ENCODE results near the gene ELFN1.

The ELFN1 gene

GRCh38 chr7:1779445-1779844, 109.4 kb downstream of the ELFN1 start:
- no peak for DNase-seq (ENCODE audit: low read depth in 2 of 2, low spot score in 1 of 2)

DNA sequence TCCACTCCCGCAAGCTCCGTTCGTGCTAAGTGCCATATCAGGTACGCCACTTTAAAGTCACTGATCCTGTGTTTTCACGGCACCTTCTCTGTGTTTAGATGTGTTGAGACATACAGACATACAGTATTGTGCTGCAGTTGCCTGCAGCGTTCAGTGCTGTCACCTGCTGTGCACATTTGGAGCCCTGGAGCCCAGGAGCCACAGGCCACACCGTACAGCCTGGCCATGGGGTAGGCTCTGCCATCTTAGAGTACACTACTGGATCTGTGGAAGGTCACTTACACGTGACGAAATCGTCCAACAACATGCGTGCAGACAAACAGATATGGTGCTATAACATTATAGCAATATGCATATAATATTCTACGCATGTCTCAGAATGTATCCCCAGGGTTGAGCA, 111.3 kb downstream of the ELFN1 start:
- DNase-seq (ENCODE audit: low read depth in 2 of 2, low spot score in 1 of 2): no peak

DNA sequence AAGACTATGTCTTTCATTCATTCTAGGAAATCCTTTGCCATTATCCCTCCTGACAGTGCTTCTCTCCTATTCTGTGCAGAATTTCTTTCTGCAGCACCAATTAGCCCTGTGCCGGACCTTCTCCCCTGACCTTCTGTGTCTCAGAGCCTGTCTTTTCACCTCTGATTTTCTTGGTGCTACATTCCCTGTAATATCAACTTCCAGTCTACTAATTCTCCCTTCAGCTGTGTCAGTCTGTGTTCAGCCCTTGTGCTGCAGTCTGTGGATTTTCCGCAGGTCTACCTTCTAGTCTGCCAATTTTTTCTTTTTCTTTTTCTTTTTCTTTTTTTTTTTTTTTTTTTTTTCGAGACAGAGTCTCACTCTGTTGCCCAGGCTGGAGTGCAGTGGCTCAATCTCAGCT, 115.8 kb downstream of the ELFN1 start:
- DNase-seq (ENCODE audit: low read depth in 2 of 2, low spot score in 1 of 2): no peak

DNA sequence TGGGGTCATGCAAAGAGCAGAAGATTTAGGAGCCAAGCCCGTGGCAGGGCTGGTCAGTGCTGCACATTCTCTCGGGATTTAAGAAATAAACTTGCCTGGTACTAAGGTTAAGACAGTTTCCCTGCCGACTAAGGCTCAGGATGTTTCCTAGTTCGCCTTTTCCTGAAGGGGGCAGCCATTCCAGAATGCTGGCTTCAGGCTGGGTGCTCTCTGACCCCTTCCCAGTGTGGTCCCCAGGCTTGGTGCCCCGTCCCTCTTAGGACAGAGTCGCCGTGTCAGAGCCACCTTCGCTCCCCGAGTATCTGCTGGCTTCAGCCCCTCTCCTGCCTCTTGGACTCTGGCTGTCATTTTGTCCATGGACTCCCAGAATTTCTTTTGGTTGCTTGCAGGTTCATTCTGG, 117.2 kb downstream of the ELFN1 start:
- no peak for DNase-seq (ENCODE audit: low read depth in 2 of 2, low spot score in 1 of 2)

- no peak for DNase-seq (ENCODE audit: low read depth in 2 of 2, low spot score in 1 of 2)
Observed at GRCh38 chr7:1787681-1788235, 117.7 kb downstream of the ELFN1 start.

DNA sequence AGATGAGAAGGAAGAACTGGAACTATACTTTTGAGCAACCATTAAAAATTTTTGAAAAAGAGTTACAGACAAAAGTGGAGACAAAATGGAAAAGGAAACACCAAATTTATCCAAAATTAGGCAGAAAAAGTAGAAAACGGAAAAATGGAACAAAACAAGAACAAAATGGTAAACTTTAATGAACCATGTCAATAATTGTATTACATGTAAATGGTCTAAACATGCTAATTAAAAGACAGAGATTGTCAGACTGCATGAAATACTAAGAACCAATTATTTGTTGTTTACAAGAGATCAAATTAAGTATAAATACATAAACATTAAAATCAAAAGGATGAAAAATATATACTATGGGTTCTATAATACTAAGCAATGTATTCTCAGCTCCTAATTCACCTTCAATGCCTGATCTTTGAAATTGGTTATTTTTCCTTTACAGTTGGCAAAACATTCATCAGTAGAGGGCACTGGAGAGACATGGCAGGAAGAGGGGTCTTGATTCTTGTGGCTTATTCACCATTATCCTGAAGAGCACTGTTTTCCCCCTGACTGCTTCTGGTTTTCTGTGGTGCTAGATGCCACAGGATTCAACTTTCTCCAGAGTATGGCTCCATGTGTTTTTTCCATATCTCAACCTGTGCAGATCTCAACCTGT, 124.9 kb downstream of the ELFN1 start:
- no peak for DNase-seq (ENCODE audit: low read depth in 2 of 2, low spot score in 1 of 2)

Data from stimulated activated CD8-positive, alpha-beta memory T cell treated with anti-CD3 and anti-CD28 coated beads, Interleukin-4, amount 100 ng/mL, for 4 hours (primary cell).